OCI-LY3 (cell line): Measurements from ENCODE around the gene CENPL.
"Not testable (repeated sequence)": the region's sequence is repeated elsewhere in the genome, so short reads cannot be mapped to it uniquely, and the experiment has no call there.

Experiments
- H2AFZ ChIP-seq: fragments of 200-600, 300-600 bp; shearing (Covaris generic); 2 replicates; pipeline ENCODE4 v1.6.0; 2014; ENCODE audit warnings: antibody characterized with exemption, low read depth, low read length
- H3K27ac ChIP-seq: fragments of 200-600, 300-600 bp; sonication (generic); 2 replicates; pipeline ENCODE4 v1.5.1; 2014; ENCODE audit warnings: mild to moderate bottlenecking, low read length, moderate library complexity, mixed read lengths
- H3K27me3 ChIP-seq: fragments of 200-600, 300-600 bp; sonication (generic); 2 replicates; pipeline ENCODE4 v1.6.1; 2014; ENCODE audit warnings: low read depth, low read length, mixed read lengths
- H3K36me3 ChIP-seq: fragments of 200-600, 300-600 bp; sonication (generic); replicated peaks from 2 replicates; pipeline ENCODE3; 2014; ENCODE audit warnings: low read depth, low read length, mixed read lengths
- H3K4me1 ChIP-seq: fragments of 300-600, 200-600 bp; sonication (generic); 2 replicates; pipeline ENCODE4 v1.6.1; 2014; ENCODE audit warnings: low read length, mixed read lengths
- H3K4me2 ChIP-seq: fragments of 200-600, 300-600 bp; sonication (generic); 2 replicates; pipeline ENCODE4 v1.6.1; 2014; ENCODE audit warnings: low read length, mixed read lengths
- H3K4me3 ChIP-seq: fragments of 300-600, 200-600 bp; sonication (generic); 2 replicates; pipeline ENCODE4 v1.5.1; 2014; ENCODE audit warnings: antibody characterized with exemption, mild to moderate bottlenecking, low read length, moderate library complexity
- H3K79me2 ChIP-seq: fragments of 300-600, 200-600 bp; shearing (Covaris generic); 2 replicates; pipeline ENCODE4 v1.6.1; 2014; ENCODE audit warnings: mild to moderate bottlenecking, low read length, mixed read lengths
- H3K9ac ChIP-seq: fragments of 300-600, 200-600 bp; shearing (Covaris generic); 2 replicates; pipeline ENCODE4 v1.6.0; 2014; ENCODE audit warnings: mild to moderate bottlenecking, low read length, moderate library complexity
- H3K9me3 ChIP-seq: fragments of 200-600, 300-600 bp; shearing (Covaris generic); 2 replicates; pipeline ENCODE4 v1.6.1; 2014; ENCODE audit warnings: low read length, mixed read lengths; ENCODE audit not compliant: insufficient read depth
- H4K20me1 ChIP-seq: fragments of 200-600, 300-600 bp; sonication (generic); 2 replicates; pipeline ENCODE4 v1.6.1; 2016; ENCODE audit warnings: low read length, mixed read lengths; ENCODE audit not compliant: insufficient read depth
- CTCF ChIP-seq: fragments of 200-600, 300-600 bp; sonication (generic); IDR thresholded peaks from 2 replicates; pipeline ENCODE4 v1.5.1; 2014; ENCODE audit warnings: antibody characterized with exemption, low read length, low read depth
- EZH2phosphoT487 ChIP-seq: fragments of 200-600 bp; shearing (Covaris generic); IDR thresholded peaks from 2 replicates; pipeline ENCODE4 v1.6.1; 2018; ENCODE audit warnings: antibody characterized with exemption, mixed run types, low read depth

Gene CENPL

DNA sequence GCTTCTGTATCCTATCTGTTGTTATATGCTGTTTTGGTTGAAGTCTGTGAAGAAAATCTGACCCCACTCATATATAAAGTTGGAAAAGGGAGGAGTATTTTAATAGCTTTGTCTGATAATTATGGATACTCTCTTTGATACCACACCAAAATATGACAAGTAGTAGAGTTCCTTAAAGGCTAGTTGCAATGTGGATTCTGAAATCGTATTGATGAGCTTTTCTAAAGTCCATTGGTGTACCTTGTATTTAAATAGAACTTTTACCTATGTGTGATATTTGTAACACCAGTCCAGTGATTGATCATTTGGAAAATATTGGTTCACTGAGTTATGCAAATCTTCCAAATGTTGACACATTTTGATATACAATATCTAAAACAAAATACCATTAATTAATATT is 35.4 kb upstream of the CENPL start:
- TF ChIP-seq EZH2phosphoT487: no peak
- Histone ChIP-seq H3K79me2 (peaks cover 6% of the 10 kb centered on the region), H3K9ac (no peak overlapping the region), H3K27me3 (no peaks in the 10 kb centered on the region), H4K20me1 (peaks cover 23% of the 10 kb centered on the region), H3K4me3 (no peak overlapping the region), H2AFZ (no peak overlapping the region), H3K27ac (peak overlapping the region; percentile 11; the same call in 1 of the 2 replicates), H3K4me1 (peaks cover 20% of the 10 kb centered on the region), H3K36me3 (peaks cover 57% of the 10 kb centered on the region), H3K4me2 (no peak overlapping the region), H3K9me3 (no peaks in the 10 kb centered on the region)

DNA sequence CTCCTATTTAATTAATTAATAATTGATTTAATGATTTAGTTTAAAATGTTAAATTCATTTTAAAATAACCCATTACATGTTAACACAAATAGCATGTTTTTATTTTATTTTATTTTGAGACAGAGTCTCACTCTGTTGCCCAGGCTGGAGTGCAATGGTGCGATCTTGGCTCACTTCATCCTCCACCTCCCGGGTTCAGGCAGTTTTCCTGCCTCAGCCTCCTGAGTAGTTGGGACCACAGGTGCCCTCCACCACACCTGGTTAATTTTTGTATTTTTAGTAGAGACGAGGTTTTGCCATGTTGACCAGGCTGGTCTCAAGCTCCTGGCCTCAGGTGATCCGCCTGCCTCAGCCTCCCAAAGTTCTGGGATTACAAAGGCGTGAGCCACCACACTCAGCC is 34.9 kb upstream of the CENPL start:
- not testable (repeated sequence) for H3K27me3 ChIP-seq, H3K4me2 ChIP-seq, H3K4me3 ChIP-seq, H3K27ac ChIP-seq, H3K79me2 ChIP-seq, H2AFZ ChIP-seq, H3K9me3 ChIP-seq, H3K9ac ChIP-seq
- Histone ChIP-seq H4K20me1 (peaks cover 18% of the 10 kb centered on the region), H3K4me1 (peaks cover 14% of the 10 kb centered on the region), H3K36me3 (peaks cover 54% of the 10 kb centered on the region)

DNA sequence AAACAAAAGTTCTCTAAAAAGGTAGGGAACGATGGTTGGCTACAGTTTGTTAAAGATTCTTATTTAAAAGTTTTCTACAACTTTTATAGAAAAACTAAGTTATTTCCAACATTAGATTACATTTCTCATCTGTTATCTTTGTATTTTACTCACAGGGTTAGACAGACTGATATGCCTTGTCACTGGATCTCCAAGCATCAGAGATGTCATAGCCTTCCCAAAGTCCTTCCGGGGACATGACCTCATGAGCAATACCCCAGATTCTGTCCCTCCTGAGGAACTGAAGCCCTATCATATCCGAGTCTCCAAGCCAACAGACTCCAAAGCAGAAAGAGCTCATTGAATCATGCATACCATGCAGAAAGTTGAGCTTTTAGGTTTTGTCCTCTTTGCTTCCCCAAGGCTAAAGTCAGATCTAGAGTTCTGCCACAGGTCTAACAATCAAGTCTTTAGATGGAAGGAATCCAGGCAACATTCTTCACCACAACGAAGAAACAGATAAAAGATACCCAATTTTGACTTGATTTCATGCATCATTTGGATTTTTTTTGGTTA is 32.8 kb upstream of the CENPL start:
- Histone ChIP-seq H4K20me1 (no peaks in the 10 kb centered on the region), H3K4me3 (no peak overlapping the region), H3K9ac (no peak overlapping the region), H3K27ac (no peak overlapping the region), H3K9me3 (no peaks in the 10 kb centered on the region), H3K36me3 (peaks cover 47% of the 10 kb centered on the region), H2AFZ (no peak overlapping the region), H3K4me1 (no peaks in the 10 kb centered on the region), H3K4me2 (no peak overlapping the region), H3K79me2 (no peaks in the 10 kb centered on the region), H3K27me3 (no peaks in the 10 kb centered on the region)
- TF ChIP-seq EZH2phosphoT487 (no peak), CTCF (no peak)

DNA sequence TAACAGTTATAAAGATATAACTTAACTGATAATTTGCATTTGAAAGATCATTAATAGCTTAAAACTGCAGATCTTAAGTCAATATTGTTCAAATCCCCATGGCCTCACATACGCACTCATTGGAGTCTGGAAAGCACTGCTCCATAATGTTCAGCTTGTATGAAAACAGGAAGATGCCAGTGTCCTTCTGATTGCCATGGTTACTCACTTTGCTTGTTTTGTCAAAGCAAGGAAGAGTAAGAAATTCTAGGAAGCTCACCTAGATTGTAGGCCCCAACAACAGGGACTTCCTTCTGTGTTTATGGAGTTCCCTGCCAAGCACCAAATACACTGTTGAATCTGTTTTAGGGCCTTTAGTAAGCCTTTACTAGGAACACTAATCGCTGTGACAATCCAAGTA is 32.2 kb upstream of the CENPL start:
- TF ChIP-seq EZH2phosphoT487 (no peak), CTCF (no peak)
- H3K4me2 ChIP-seq: no peak overlapping the region
- H4K20me1 ChIP-seq: no peaks in the 10 kb centered on the region
- H3K27ac ChIP-seq: no peak overlapping the region
- peaks cover 50% of the 10 kb centered on the region for H3K36me3 ChIP-seq
- H3K79me2 ChIP-seq: no peaks in the 10 kb centered on the region
- H3K4me1 ChIP-seq: no peaks in the 10 kb centered on the region
- H3K4me3 ChIP-seq: no peak overlapping the region
- no peaks in the 10 kb centered on the region for H3K9me3 ChIP-seq
- no peak overlapping the region for H3K9ac ChIP-seq
- H2AFZ ChIP-seq: no peak overlapping the region
- H3K27me3 ChIP-seq: no peaks in the 10 kb centered on the region

DNA sequence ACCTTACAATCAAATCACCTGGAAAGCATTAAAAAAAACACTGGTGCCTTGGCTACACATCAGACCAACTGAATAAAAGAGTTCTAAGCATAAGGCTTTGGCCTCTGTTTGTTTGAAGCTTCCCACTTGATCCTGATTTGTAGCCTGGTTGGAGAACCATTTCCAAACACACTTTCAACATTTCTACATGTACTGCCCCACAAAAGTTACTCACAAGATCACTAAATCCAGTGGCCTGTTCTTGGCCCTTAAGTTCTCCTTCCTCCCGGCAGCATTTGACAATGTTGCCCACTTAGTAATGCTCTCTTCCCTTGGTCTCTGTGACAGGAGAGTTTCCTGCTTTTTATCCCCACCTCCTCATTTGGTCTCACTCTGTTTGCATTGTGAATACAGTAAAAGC is 31.3 kb upstream of the CENPL start:
- TF ChIP-seq EZH2phosphoT487: no peak
- no peak for TF ChIP-seq CTCF
- Histone ChIP-seq H3K36me3 (peaks cover 57% of the 10 kb centered on the region), H3K4me1 (no peaks in the 10 kb centered on the region), H3K79me2 (no peaks in the 10 kb centered on the region), H3K27me3 (no peaks in the 10 kb centered on the region), H3K9me3 (no peaks in the 10 kb centered on the region), H4K20me1 (no peaks in the 10 kb centered on the region), H3K27ac (no peak overlapping the region), H3K9ac (no peak overlapping the region), H2AFZ (no peak overlapping the region), H3K4me3 (no peak overlapping the region), H3K4me2 (no peak overlapping the region)
